ENCODE measurements around the gene ING3.

DNA sequence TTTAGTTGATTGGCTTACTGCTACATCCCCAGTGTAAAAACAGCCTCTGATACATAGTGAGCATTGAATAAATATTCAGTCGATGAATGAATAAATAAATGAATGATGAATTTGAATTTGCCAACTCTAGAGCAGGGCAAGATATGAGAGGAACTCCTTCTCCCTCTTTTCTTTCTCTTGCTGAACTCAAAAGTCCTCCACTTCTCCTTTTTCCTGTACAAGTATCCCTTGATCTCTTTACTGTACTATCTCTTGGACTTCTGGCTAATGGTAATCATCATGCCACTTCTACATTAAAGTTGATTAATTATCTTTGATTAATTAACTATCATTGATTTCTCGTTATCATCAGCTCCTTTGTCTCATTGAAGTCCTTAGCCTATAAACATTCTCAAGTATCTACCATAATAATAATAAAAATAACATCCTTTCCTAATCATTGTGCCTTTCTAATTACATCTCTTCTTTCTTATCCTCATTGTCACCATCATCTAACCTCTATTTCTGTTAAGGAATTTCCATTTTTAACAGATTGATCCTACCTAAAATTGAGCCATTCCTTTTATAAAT lies 48.5 kb downstream of the ING3 start:
- TF ChIP-seq, protein P1, sequence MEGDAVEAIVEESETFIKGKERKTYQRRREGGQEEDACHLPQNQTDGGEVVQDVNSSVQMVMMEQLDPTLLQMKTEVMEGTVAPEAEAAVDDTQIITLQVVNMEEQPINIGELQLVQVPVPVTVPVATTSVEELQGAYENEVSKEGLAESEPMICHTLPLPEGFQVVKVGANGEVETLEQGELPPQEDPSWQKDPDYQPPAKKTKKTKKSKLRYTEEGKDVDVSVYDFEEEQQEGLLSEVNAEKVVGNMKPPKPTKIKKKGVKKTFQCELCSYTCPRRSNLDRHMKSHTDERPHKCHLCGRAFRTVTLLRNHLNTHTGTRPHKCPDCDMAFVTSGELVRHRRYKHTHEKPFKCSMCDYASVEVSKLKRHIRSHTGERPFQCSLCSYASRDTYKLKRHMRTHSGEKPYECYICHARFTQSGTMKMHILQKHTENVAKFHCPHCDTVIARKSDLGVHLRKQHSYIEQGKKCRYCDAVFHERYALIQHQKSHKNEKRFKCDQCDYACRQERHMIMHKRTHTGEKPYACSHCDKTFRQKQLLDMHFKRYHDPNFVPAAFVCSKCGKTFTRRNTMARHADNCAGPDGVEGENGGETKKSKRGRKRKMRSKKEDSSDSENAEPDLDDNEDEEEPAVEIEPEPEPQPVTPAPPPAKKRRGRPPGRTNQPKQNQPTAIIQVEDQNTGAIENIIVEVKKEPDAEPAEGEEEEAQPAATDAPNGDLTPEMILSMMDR (conservative IDR thresholded peaks at IDR 0.05; ENCODE audit: low read length): no peak
- no peak for TF ChIP-seq EZH2phosphoT487 (IDR thresholded peaks at IDR 0.05; ENCODE audit: borderline replicate concordance, low read depth, low read length)

Measured in OCI-LY7 (cell line).